GM23338 (cell line): ENCODE results near the gene TGFBI. TPM values are rescaled to one million over a fixed set of nuclear protein-coding genes. Genes with fewer than 3 reads are reported as not detected.

ENCODE experiments used
- ATAC-seq: fragments of 200-7000 bp; cut with Tn5 transposase; 3 replicates; pipeline ENCODE4 v1.9.1; 2020
- DNase-seq: peaks from one replicate; pipeline ENCODE4 v3.0.0-alpha.2; 2015; ENCODE audit warnings: low spot score
- H2AFZ ChIP-seq: fragments of 200-600 bp; sonication (generic); 2 replicates; pipeline ENCODE4 v1.8.0; 2016; ENCODE audit warnings: antibody characterized with exemption, mild to moderate bottlenecking, moderate library complexity
- H3F3A ChIP-seq: fragments of 200-600 bp; sonication (generic); replicated peaks from 2 replicates; pipeline ENCODE4 v1.8.0; 2017; ENCODE audit warnings: antibody characterized with exemption, mixed run types, low read depth
- H3K27ac ChIP-seq: fragments of 200-600 bp; sonication (generic); 2 replicates; pipeline ENCODE4 v1.6.1; 2016; ENCODE audit warnings: low read depth
- H3K27me3 ChIP-seq: fragments of 200-600 bp; sonication (generic); 2 replicates; pipeline ENCODE4 v1.8.0; 2016; ENCODE audit warnings: mild to moderate bottlenecking, mixed run types, moderate library complexity; ENCODE audit not compliant: insufficient read depth
- H3K36me3 ChIP-seq: fragments of 200-600 bp; sonication (generic); 2 replicates; pipeline ENCODE4 v1.8.0; 2016; ENCODE audit warnings: mild to moderate bottlenecking; ENCODE audit not compliant: insufficient read depth
- H3K4me1 ChIP-seq: fragments of 200-600 bp; sonication (generic); 2 replicates; pipeline ENCODE4 v1.8.0; 2016; ENCODE audit warnings: mild to moderate bottlenecking, moderate library complexity; ENCODE audit not compliant: insufficient read depth
- H3K4me2 ChIP-seq: fragments of 200-600 bp; sonication (generic); 2 replicates; pipeline ENCODE4 v1.7.1; 2017; ENCODE audit warnings: mixed run types
- H3K4me3 ChIP-seq: fragments of 200-600 bp; sonication (generic); 2 replicates; pipeline ENCODE4 v1.6.1; 2016; ENCODE audit warnings: mixed run types
- H3K79me2 ChIP-seq: fragments of 200-600 bp; sonication (generic); replicated peaks from 2 replicates; pipeline ENCODE4 v1.8.0; 2017; ENCODE audit warnings: mild to moderate bottlenecking; ENCODE audit not compliant: insufficient read depth
- H3K9me2 ChIP-seq: fragments of 200-600 bp; sonication (generic); 2 replicates; pipeline ENCODE4 v1.8.0; 2017; ENCODE audit not compliant: insufficient read depth
- H4K20me1 ChIP-seq: fragments of 200-600 bp; sonication (generic); replicated peaks from 2 replicates; pipeline ENCODE4 v1.8.0; 2017; ENCODE audit warnings: mild to moderate bottlenecking; ENCODE audit not compliant: insufficient read depth
- H3K27ac Mint-ChIP-seq: 2 replicates; pipeline ENCODE4 v1.8.0; 2020; ENCODE audit warnings: inconsistent platforms, mild to moderate bottlenecking, moderate library complexity, mixed read lengths
- H3K27me3 Mint-ChIP-seq: 3 replicates; pipeline ENCODE4 v1.8.0; 2022; ENCODE audit warnings: low read depth, mild to moderate bottlenecking, moderate library complexity, mixed read lengths, inconsistent platforms; ENCODE audit not compliant: insufficient read depth, poor library complexity
- H3K36me3 Mint-ChIP-seq: 3 replicates; pipeline ENCODE4 v1.8.0; 2021; ENCODE audit warnings: low read depth, mild to moderate bottlenecking, inconsistent platforms, moderate library complexity, mixed read lengths
- H3K4me1 Mint-ChIP-seq: 3 replicates; pipeline ENCODE4 v1.8.0; 2020; ENCODE audit warnings: mild to moderate bottlenecking, inconsistent platforms, mixed read lengths
- H3K4me3 Mint-ChIP-seq: 3 replicates; pipeline ENCODE4 v1.8.0; 2021; ENCODE audit warnings: moderate library complexity, mild to moderate bottlenecking, inconsistent platforms, mixed read lengths
- H3K9me3 Mint-ChIP-seq: 3 replicates; pipeline ENCODE4 v1.8.0; 2020; ENCODE audit warnings: moderate library complexity, mild to moderate bottlenecking, inconsistent platforms, mixed read lengths
- CREB1 ChIP-seq: fragments of 250-450 bp; sonication (Bioruptor Pico); IDR thresholded peaks from 2 replicates; pipeline ENCODE4 v1.5.0; 2020; ENCODE audit warnings: low read depth, mild to moderate bottlenecking, moderate library complexity
- EZH2 ChIP-seq: fragments of 200-600 bp; sonication (generic); IDR thresholded peaks from one replicate; pipeline ENCODE4 v1.8.0; 2017; ENCODE audit warnings: antibody characterized with exemption, mild to moderate bottlenecking, low read depth; ENCODE audit not compliant: unreplicated experiment
- EZH2phosphoT487 ChIP-seq: fragments of 200-600 bp; sonication (generic); IDR thresholded peaks from one replicate; pipeline ENCODE4 v1.8.1; 2018; ENCODE audit warnings: antibody characterized with exemption; ENCODE audit not compliant: unreplicated experiment
- NANOG ChIP-seq: IDR thresholded peaks from 2 replicates; pipeline ENCODE4 v1.6.1; 2016; ENCODE audit warnings: antibody characterized with exemption, borderline replicate concordance
- POLR2AphosphoS5 ChIP-seq: IDR thresholded peaks from 2 replicates; pipeline ENCODE4 v1.6.1; 2016; ENCODE audit warnings: antibody characterized with exemption, low read depth
- STAT1 ChIP-seq: IDR thresholded peaks from one replicate; pipeline ENCODE4 v1.6.1; 2016; ENCODE audit warnings: antibody characterized with exemption; ENCODE audit not compliant: unreplicated experiment
- ZNF114 ChIP-seq: fragments of 250-450 bp; sonication (Bioruptor Pico); IDR thresholded peaks from 2 replicates; pipeline ENCODE4 v1.5.0; 2020; ENCODE audit warnings: mild to moderate bottlenecking, moderate library complexity
- ZNF331 ChIP-seq: fragments of 250-450 bp; sonication (Bioruptor Pico); IDR thresholded peaks from 2 replicates; pipeline ENCODE4 v1.5.0; 2020; ENCODE audit warnings: low read depth, mild to moderate bottlenecking, moderate library complexity
- polyA plus RNA-seq: library from polyadenylated mRNA; unstranded; fragments of >200 nt; fragmentation: Nextera tagmentation; extraction: Ambion mirVana; gene quantifications from 2 replicates; pipeline ENCODE4 v1.2.1, GENCODE V29; 2016
- total RNA-seq: library from RNA; depleted of rRNA; stranded (reverse); fragments of >200 nt; shearing (Covaris generic); gene quantifications from 2 replicates; pipeline ENCODE4 v1.2.3, GENCODE V29; 2014
- TF ChIP-seq, protein P1 (sequence below): IDR thresholded peaks from 2 replicates; pipeline ENCODE4 v1.6.1; 2016; ENCODE audit warnings: antibody characterized with exemption
- TF ChIP-seq, protein P2 (sequence below): fragments of 250-450 bp; sonication (Bioruptor Pico); IDR thresholded peaks from 2 replicates; pipeline ENCODE4 v1.5.0; 2020; ENCODE audit warnings: mild to moderate bottlenecking, moderate library complexity
- TF ChIP-seq, protein P3 (sequence below), 2 experiments: fragments of 200-600 bp in 1 of 2; sonication (generic) in 1 of 2; conservative IDR thresholded peaks; 2 replicates each; pipeline versions ENCODE4 v1.5.1 to v1.6.1; 2016 to 2017; ENCODE audit warnings: antibody characterized with exemption in 2 of 2, low read depth in 2 of 2, mild to moderate bottlenecking in 2 of 2, moderate library complexity in 1 of 2

Gene TGFBI
- total and polyA plus RNA-seq, 2 experiments from 2014 or later: 8.9 to 9.4 TPM

DNA sequence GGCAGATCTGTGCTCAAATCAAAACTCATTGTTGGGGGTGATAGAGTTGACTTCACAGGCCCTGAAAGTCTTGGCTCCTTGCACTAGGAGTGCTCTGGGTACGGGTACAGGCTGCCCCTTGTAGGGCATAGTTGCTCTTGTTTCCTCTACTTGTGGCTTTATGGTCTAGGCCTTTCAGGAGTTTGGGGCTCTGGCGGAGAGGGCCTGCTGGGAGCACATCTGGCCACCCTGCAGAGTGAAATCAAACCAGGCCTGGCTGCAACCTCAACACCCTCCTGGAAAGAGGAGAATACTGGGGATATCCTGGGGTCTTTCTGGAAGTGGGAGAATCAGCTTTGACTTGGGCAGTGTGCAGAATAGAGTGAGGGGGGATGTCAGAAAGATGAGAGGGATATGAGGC, 1.5 kb downstream of the TGFBI start:
- ATAC-seq (no peak), DNase-seq (no peak)
- Mint-ChIP-seq H3K27me3 (peaks cover 33% of the 10 kb centered on the region), H3K4me3 (no peak overlapping the region), H3K36me3 (no peaks in the 10 kb centered on the region), H3K27ac (no peak overlapping the region), H3K9me3 (no peaks in the 10 kb centered on the region), H3K4me1 (peaks cover 9% of the 10 kb centered on the region; the same call in 2 of the 3 replicates)
- Histone ChIP-seq H3K4me1 (peaks cover 2% of the 10 kb centered on the region; the same call in 1 of the 2 replicates), H3K4me3 (no peak overlapping the region), H4K20me1 (no peaks in the 10 kb centered on the region; the same call in 1 of the 2 replicates), H3K27me3 (peaks cover 43% of the 10 kb centered on the region), H2AFZ (no peak overlapping the region), H3K9me2 (no peaks in the 10 kb centered on the region), H3K79me2 (no peaks in the 10 kb centered on the region), H3K36me3 (no peaks in the 10 kb centered on the region; the same call in 1 of the 2 replicates), H3K4me2 (no peak overlapping the region), H3F3A (no peaks in the 10 kb centered on the region), H3K27ac (no peak overlapping the region)
- TF ChIP-seq CREB1 (CRISPR knock-in tag) (no peak), EZH2 (no peak)

DNA sequence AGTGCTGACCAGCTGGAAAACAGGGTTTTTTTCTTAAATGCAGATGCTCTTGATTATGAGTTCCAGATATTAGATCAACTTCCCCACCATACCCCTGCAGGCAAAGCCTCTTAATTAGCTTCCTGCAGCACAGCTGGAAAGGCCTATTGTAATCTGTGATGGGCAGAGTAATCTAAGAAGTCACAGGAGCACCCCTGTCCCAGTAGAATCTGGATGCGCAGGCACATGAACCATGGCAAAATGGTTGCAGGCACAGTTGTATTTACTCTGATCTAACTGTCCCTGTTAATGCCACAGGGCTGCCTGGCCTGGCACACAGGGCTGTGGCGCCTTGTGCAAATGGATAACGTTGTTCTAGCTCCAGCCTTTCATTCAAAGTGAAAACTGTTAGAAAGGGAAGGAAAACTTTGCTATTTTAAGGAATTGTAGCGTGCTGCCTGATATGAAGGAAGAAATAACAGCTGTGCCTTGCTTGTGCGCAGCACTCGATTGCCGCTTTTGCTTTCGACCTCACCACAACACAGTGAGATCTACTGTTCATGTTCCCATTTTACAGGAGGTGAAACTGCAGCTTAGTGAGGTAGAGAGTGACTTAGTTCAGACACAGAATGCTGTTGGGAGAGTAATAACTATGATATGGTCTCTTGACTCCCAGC, 2.3 kb downstream of the TGFBI start:
- no peak overlapping the region for H3K4me3 ChIP-seq
- DNase-seq: no peak
- TF ChIP-seq, protein P1, sequence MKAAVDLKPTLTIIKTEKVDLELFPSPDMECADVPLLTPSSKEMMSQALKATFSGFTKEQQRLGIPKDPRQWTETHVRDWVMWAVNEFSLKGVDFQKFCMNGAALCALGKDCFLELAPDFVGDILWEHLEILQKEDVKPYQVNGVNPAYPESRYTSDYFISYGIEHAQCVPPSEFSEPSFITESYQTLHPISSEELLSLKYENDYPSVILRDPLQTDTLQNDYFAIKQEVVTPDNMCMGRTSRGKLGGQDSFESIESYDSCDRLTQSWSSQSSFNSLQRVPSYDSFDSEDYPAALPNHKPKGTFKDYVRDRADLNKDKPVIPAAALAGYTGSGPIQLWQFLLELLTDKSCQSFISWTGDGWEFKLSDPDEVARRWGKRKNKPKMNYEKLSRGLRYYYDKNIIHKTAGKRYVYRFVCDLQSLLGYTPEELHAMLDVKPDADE: no peak
- TF ChIP-seq ZNF114 (CRISPR knock-in tag) (no peak), STAT1 (no peak), EZH2phosphoT487 (no peak), ZNF331 (CRISPR knock-in tag) (no peak), NANOG (no peak), CREB1 (CRISPR knock-in tag) (no peak), POLR2AphosphoS5 (no peak), EZH2 (no peak)
- TF ChIP-seq, protein P2, sequence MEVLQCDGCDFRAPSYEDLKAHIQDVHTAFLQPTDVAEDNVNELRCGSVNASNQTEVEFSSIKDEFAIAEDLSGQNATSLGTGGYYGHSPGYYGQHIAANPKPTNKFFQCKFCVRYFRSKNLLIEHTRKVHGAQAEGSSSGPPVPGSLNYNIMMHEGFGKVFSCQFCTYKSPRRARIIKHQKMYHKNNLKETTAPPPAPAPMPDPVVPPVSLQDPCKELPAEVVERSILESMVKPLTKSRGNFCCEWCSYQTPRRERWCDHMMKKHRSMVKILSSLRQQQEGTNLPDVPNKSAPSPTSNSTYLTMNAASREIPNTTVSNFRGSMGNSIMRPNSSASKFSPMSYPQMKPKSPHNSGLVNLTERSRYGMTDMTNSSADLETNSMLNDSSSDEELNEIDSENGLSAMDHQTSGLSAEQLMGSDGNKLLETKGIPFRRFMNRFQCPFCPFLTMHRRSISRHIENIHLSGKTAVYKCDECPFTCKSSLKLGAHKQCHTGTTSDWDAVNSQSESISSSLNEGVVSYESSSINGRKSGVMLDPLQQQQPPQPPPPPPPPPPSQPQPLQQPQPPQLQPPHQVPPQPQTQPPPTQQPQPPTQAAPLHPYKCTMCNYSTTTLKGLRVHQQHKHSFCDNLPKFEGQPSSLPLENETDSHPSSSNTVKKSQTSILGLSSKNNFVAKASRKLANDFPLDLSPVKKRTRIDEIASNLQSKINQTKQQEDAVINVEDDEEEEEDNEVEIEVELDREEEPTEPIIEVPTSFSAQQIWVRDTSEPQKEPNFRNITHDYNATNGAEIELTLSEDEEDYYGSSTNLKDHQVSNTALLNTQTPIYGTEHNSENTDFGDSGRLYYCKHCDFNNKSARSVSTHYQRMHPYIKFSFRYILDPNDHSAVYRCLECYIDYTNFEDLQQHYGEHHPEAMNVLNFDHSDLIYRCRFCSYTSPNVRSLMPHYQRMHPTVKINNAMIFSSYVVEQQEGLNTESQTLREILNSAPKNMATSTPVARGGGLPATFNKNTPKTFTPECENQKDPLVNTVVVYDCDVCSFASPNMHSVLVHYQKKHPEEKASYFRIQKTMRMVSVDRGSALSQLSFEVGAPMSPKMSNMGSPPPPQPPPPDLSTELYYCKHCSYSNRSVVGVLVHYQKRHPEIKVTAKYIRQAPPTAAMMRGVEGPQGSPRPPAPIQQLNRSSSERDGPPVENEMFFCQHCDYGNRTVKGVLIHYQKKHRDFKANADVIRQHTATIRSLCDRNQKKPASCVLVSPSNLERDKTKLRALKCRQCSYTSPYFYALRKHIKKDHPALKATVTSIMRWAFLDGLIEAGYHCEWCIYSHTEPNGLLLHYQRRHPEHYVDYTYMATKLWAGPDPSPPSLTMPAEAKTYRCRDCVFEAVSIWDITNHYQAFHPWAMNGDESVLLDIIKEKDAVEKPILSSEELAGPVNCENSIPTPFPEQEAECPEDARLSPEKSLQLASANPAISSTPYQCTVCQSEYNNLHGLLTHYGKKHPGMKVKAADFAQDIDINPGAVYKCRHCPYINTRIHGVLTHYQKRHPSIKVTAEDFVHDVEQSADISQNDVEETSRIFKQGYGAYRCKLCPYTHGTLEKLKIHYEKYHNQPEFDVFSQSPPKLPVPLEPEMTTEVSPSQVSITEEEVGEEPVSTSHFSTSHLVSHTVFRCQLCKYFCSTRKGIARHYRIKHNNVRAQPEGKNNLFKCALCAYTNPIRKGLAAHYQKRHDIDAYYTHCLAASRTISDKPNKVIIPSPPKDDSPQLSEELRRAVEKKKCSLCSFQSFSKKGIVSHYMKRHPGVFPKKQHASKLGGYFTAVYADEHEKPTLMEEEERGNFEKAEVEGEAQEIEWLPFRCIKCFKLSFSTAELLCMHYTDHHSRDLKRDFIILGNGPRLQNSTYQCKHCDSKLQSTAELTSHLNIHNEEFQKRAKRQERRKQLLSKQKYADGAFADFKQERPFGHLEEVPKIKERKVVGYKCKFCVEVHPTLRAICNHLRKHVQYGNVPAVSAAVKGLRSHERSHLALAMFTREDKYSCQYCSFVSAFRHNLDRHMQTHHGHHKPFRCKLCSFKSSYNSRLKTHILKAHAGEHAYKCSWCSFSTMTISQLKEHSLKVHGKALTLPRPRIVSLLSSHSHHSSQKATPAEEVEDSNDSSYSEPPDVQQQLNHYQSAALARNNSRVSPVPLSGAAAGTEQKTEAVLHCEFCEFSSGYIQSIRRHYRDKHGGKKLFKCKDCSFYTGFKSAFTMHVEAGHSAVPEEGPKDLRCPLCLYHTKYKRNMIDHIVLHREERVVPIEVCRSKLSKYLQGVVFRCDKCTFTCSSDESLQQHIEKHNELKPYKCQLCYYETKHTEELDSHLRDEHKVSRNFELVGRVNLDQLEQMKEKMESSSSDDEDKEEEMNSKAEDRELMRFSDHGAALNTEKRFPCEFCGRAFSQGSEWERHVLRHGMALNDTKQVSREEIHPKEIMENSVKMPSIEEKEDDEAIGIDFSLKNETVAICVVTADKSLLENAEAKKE (CRISPR knock-in tag): no peak
- TF ChIP-seq, protein P3, sequence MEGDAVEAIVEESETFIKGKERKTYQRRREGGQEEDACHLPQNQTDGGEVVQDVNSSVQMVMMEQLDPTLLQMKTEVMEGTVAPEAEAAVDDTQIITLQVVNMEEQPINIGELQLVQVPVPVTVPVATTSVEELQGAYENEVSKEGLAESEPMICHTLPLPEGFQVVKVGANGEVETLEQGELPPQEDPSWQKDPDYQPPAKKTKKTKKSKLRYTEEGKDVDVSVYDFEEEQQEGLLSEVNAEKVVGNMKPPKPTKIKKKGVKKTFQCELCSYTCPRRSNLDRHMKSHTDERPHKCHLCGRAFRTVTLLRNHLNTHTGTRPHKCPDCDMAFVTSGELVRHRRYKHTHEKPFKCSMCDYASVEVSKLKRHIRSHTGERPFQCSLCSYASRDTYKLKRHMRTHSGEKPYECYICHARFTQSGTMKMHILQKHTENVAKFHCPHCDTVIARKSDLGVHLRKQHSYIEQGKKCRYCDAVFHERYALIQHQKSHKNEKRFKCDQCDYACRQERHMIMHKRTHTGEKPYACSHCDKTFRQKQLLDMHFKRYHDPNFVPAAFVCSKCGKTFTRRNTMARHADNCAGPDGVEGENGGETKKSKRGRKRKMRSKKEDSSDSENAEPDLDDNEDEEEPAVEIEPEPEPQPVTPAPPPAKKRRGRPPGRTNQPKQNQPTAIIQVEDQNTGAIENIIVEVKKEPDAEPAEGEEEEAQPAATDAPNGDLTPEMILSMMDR (conservative IDR thresholded peaks at IDR 0.05; ENCODE audit: low read depth in 2 of 2): no peak

More for the DNA sequence above, 2.3 kb downstream of the TGFBI start:
- Histone ChIP-seq H3K27ac (no peak overlapping the region), H3K79me2 (no peaks in the 10 kb centered on the region), H2AFZ (no peak overlapping the region), H3F3A (no peaks in the 10 kb centered on the region), H3K27me3 (peaks cover 43% of the 10 kb centered on the region), H3K4me1 (peaks cover 2% of the 10 kb centered on the region; the same call in 1 of the 2 replicates), H3K9me2 (no peaks in the 10 kb centered on the region), H4K20me1 (no peaks in the 10 kb centered on the region; the same call in 1 of the 2 replicates), H3K36me3 (no peaks in the 10 kb centered on the region; the same call in 1 of the 2 replicates), H3K4me2 (no peak overlapping the region)
- Mint-ChIP-seq H3K9me3 (no peaks in the 10 kb centered on the region), H3K36me3 (no peaks in the 10 kb centered on the region), H3K27me3 (peaks cover 36% of the 10 kb centered on the region), H3K27ac (no peak overlapping the region), H3K4me1 (peaks cover 9% of the 10 kb centered on the region; the same call in 2 of the 3 replicates), H3K4me3 (no peak overlapping the region)
- no peak for ATAC-seq
